Stimulated activated CD8-positive, alpha-beta memory T cell treated with anti-CD3 and anti-CD28 coated beads, Interleukin-2, amount 100 ng/mL, for 48 hours (primary cell): ENCODE data around the gene C5orf52.
A peak's percentile ranks its signal among the peaks of the same experiment; 100 is the strongest.
"Not testable (repeated sequence)": the region's sequence is repeated elsewhere in the genome, so short reads cannot be mapped to it uniquely, and the experiment has no call there.

Source experiments
- DNase-seq, 2 donors: peaks; one replicate each; pipeline ENCODE4 v3.0.0-alpha.2; 2020; ENCODE audit warnings: low read depth in 2 of 2

The C5orf52 gene

GRCh38 chr5:157670662-157671591 lies at the start of gene C5orf52:
C5orf52 (plus strand) TSS chr5:157671533; CDS start chr5:157671615, 82 bp downstream.
- no peak for DNase-seq

GRCh38 chr5:157624144-157624543 lies 47.2 kb upstream of the C5orf52 start:
- DNase-seq, result no peak

- DNase-seq, result no peak
Observed at GRCh38 chr5:157626831-157627230, 44.5 kb upstream of the C5orf52 start.

GRCh38 chr5:157630341-157630740 lies 41.0 kb upstream of the C5orf52 start:
- no peak for DNase-seq

- no peak for DNase-seq
Observed at GRCh38 chr5:157640406-157641066, 30.8 kb upstream of the C5orf52 start.

- no peak for DNase-seq
Observed at GRCh38 chr5:157648275-157648990, 22.9 kb upstream of the C5orf52 start.

- no peak for DNase-seq
Observed at GRCh38 chr5:157649101-157649500, 22.2 kb upstream of the C5orf52 start.

DNA sequence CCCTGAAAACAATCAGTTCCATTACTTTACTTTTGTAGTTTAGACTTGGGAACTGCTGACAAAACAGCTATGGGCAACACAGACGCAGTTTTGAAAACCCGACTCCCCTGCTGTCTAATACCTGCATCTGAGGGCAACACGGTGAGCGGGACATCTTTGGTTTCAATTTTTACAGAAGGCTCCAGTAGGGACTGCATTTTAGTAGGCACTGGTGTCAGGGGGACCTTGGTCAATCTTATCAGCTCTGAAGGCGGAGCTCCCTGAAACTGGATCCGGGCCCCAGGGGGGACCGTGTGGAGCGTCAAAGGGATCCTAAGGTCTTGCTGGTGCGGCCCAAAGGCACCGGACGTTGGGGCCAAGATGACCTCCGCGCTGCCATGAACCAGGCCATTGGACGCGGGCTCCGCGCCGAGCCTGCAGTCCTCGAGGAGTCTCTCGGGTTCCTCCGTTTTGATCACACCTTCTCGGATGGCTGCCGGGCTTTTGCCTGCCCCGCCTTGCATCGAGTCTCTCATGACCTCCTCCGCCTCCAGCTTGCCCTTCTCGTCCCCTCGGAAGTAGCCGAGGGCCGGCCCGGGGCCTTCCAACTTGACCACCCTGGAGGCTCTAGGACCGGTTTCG lies 20.2 kb upstream of the C5orf52 start:
- DNase-seq, result no peak

- DNase-seq, result peak; percentile 67 to 69
Observed at GRCh38 chr5:157651623-157652376, 19.5 kb upstream of the C5orf52 start.

- DNase-seq, result no peak
Observed at GRCh38 chr5:157652377-157652692, 19.0 kb upstream of the C5orf52 start, which contains the start of gene SOX30. SOX30 (minus strand) TSS chr5:157652438; CDS start chr5:157652078, 360 bp downstream.

DNA sequence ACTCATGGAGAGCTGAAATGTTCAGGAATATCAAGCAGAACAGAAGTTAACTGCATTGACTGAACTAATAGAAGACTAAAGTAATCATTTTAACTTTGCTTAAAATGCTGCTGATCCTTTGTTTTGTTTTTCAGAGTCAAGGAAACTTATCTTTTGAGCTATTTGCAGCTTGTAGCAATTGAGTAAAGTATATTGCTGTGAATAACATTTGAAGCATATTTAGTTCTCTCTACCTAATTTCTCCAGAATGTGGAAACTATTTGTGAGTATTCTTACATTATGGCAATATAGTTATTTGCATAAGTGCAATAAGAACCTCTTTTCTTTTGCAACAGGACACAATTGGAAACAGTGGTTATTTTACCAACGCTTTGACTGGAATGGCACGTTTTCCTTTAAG lies 13.8 kb upstream of the C5orf52 start:
- no peak for DNase-seq

DNA sequence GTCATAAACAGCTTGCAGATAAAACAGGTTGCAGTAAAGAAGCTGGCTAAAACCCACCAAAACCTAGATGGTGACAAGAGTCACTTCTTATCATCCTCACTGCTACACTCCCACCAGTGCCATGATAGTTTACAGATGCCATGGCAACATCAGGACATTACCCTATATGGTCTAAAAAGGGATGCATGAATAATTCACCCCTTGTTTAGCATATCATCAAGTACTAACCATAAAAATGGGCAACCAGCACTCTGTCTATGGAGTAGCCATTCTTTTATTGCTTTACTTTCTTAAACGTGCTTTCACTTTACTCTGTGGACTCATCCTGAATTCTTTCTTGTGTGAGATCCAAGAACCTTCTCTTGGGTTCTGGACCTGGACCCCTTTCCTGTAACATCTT lies 12.4 kb upstream of the C5orf52 start:
- DNase-seq, result no peak

- DNase-seq, result no peak
Observed at GRCh38 chr5:157659868-157660660, 11.3 kb upstream of the C5orf52 start.

- DNase-seq, result no peak
Observed at GRCh38 chr5:157665467-157666070, 5.8 kb upstream of the C5orf52 start.

DNA sequence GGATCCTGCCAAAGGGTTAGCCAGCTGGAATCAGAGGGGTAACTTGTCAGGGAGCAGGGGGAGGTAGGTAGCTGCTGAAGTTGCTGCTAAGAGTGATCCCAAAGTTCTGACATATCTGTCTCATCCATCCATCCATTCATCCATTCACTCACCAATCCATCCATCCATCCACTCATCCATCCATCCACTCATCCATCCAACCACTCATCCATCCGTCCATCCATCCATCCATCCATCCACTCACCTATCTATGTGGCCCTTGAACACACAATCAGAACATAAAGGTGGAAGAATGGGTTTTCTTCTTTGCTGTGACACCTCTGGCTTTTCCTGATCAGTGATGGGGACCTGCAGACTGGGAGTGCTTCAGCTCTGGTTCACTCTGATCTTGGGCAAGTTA lies 3.0 kb upstream of the C5orf52 start:
- no peak for DNase-seq

GRCh38 chr5:157669701-157670097 lies 1.6 kb upstream of the C5orf52 start:
- no peak for DNase-seq

- no peak for DNase-seq
Observed at GRCh38 chr5:157671592-157672330, 428 bp downstream of the C5orf52 start.

GRCh38 chr5:157672976-157673375 lies 1.6 kb downstream of the C5orf52 start:
- DNase-seq, result no peak

GRCh38 chr5:157674351-157674750 lies 3.0 kb downstream of the C5orf52 start:
- DNase-seq, result not testable (repeated sequence)
